Measurements from ENCODE around the gene NUSAP1. TPM values are rescaled to one million over a fixed set of nuclear protein-coding genes. Genes with fewer than 3 reads are reported as not detected.
A peak's percentile ranks its signal among the peaks of the same experiment; 100 is the strongest.
"Not testable (repeated sequence)": the region's sequence is repeated elsewhere in the genome, so short reads cannot be mapped to it uniquely, and the experiment has no call there.

The NUSAP1 gene
- total RNA-seq, 1 experiment from 2014 or later, result 88.0 TPM

- intact Hi-C loops (cut with micrococcal nuclease; ENCODE audit: unreplicated experiment), result no loop called here
- H3K27ac Mint-ChIP-seq (ENCODE audit: unreplicated experiment), result no peak overlapping the region
- no peak for TF ChIP-seq CTCF (IDR thresholded peaks at IDR 0.05; ENCODE audit: unreplicated experiment)
- no peaks in the 10 kb centered on the region for H3K36me3 Mint-ChIP-seq (ENCODE audit: insufficient read depth, unreplicated experiment)
- BruUV-seq (replicated peaks), result no TSS peak
- H3K9me3 Mint-ChIP-seq (ENCODE audit: low read depth, unreplicated experiment), result no peaks in the 10 kb centered on the region
- no peak overlapping the region for H3K4me3 Mint-ChIP-seq (ENCODE audit: low read depth, unreplicated experiment)
- CTCF ChIA-PET, result no interaction called here
- no peaks in the 10 kb centered on the region for H3K4me1 Mint-ChIP-seq (ENCODE audit: low read depth, unreplicated experiment)
- H3K27me3 Mint-ChIP-seq (ENCODE audit: unreplicated experiment), result no peaks in the 10 kb centered on the region
- no peak for DNase-seq
Observed at GRCh38 chr15:41367418-41367817, 34.7 kb downstream of the NUSAP1 start.

- Mint-ChIP-seq H3K27ac (ENCODE audit: unreplicated experiment) (no peak overlapping the region), H3K36me3 (ENCODE audit: insufficient read depth, unreplicated experiment) (peaks cover 28% of the 10 kb centered on the region), H3K9me3 (ENCODE audit: low read depth, unreplicated experiment) (no peaks in the 10 kb centered on the region), H3K4me3 (ENCODE audit: low read depth, unreplicated experiment) (no peak overlapping the region), H3K27me3 (ENCODE audit: unreplicated experiment) (no peaks in the 10 kb centered on the region), H3K4me1 (ENCODE audit: low read depth, unreplicated experiment) (no peaks in the 10 kb centered on the region)
- no TSS peak for BruUV-seq (replicated peaks)
- intact Hi-C loops (cut with micrococcal nuclease; ENCODE audit: unreplicated experiment), result no loop called here
- CTCF ChIA-PET, result no interaction called here
- no peak for TF ChIP-seq CTCF (IDR thresholded peaks at IDR 0.05; ENCODE audit: unreplicated experiment)
- no peak for DNase-seq
Observed at GRCh38 chr15:41377978-41378377, 45.3 kb downstream of the NUSAP1 start.

- CTCF ChIA-PET; H3K4me1 Mint-ChIP-seq (ENCODE audit: low read depth, unreplicated experiment); H3K9me3 Mint-ChIP-seq (ENCODE audit: low read depth, unreplicated experiment); DNase-seq; H3K27me3 Mint-ChIP-seq (ENCODE audit: unreplicated experiment); H3K4me3 Mint-ChIP-seq (ENCODE audit: low read depth, unreplicated experiment); BruUV-seq (replicated peaks); H3K27ac Mint-ChIP-seq (ENCODE audit: unreplicated experiment); intact Hi-C loops (cut with micrococcal nuclease; ENCODE audit: unreplicated experiment): not testable (repeated sequence)
- H3K36me3 Mint-ChIP-seq (ENCODE audit: insufficient read depth, unreplicated experiment), result peaks cover 19% of the 10 kb centered on the region
Observed at GRCh38 chr15:41383974-41384749, 51.5 kb downstream of the NUSAP1 start.

- TF ChIP-seq CTCF (IDR thresholded peaks at IDR 0.05; ENCODE audit: unreplicated experiment), result no peak
- H3K27ac Mint-ChIP-seq (ENCODE audit: unreplicated experiment), result no peak overlapping the region
Observed at GRCh38 chr15:41387646-41388045, 55.0 kb downstream of the NUSAP1 start.

GRCh38 chr15:41392659-41393058, 60.0 kb downstream of the NUSAP1 start:
- intact Hi-C loops (cut with micrococcal nuclease; ENCODE audit: unreplicated experiment), result no loop called here
- no peak for DNase-seq
- CTCF ChIA-PET, result no interaction called here
- no peak overlapping the region for H3K4me3 Mint-ChIP-seq (ENCODE audit: low read depth, unreplicated experiment)
- no peaks in the 10 kb centered on the region for H3K9me3 Mint-ChIP-seq (ENCODE audit: low read depth, unreplicated experiment)
- H3K27me3 Mint-ChIP-seq (ENCODE audit: unreplicated experiment), result no peaks in the 10 kb centered on the region
- H3K36me3 Mint-ChIP-seq (ENCODE audit: insufficient read depth, unreplicated experiment), result peaks cover 5% of the 10 kb centered on the region
- H3K4me1 Mint-ChIP-seq (ENCODE audit: low read depth, unreplicated experiment), result no peaks in the 10 kb centered on the region
- H3K27ac Mint-ChIP-seq (ENCODE audit: unreplicated experiment), result no peak overlapping the region
- TF ChIP-seq CTCF (IDR thresholded peaks at IDR 0.05; ENCODE audit: unreplicated experiment), result no peak
- no TSS peak for BruUV-seq (replicated peaks)

More at GRCh38 chr15:41387646-41388045, 55.0 kb downstream of the NUSAP1 start:
- no peak for DNase-seq
- BruUV-seq (replicated peaks), result TSS peak; percentile 19
- H3K4me1 Mint-ChIP-seq (ENCODE audit: low read depth, unreplicated experiment), result no peaks in the 10 kb centered on the region
- CTCF ChIA-PET, result no interaction called here
- H3K4me3 Mint-ChIP-seq (ENCODE audit: low read depth, unreplicated experiment), result no peak overlapping the region
- intact Hi-C loops (cut with micrococcal nuclease; ENCODE audit: unreplicated experiment), result no loop called here
- H3K36me3 Mint-ChIP-seq (ENCODE audit: insufficient read depth, unreplicated experiment), result peaks cover 5% of the 10 kb centered on the region
- H3K9me3 Mint-ChIP-seq (ENCODE audit: low read depth, unreplicated experiment), result no peaks in the 10 kb centered on the region
- no peaks in the 10 kb centered on the region for H3K27me3 Mint-ChIP-seq (ENCODE audit: unreplicated experiment)

Data from Calu3 (cell line).